Ovary (tissue), 9 donors: ENCODE measurements around the gene FAAP20. TPM values are rescaled to one million over a fixed set of nuclear protein-coding genes. Genes with fewer than 3 reads are reported as not detected.
A peak's percentile ranks its signal among the peaks of the same experiment; 100 is the strongest.

Experiments used
- DNase-seq, 5 donors: peaks; one replicate each; pipeline ENCODE4 v3.0.0-alpha.2; 2019 to 2020
- H3K27ac ChIP-seq, 2 donors: fragments of 200-600 bp; one replicate each; pipeline versions ENCODE4 v1.5.1 to v1.8.0; 2019 to 2022
- H3K27me3 ChIP-seq: fragments of 200-600 bp; one replicate; pipeline ENCODE4 v1.8.0; 2022
- H3K36me3 ChIP-seq: fragments of 200-600 bp; sonication (generic); one replicate; pipeline ENCODE4 v1.5.1; 2019
- H3K4me1 ChIP-seq: one replicate; pipeline ENCODE4 v1.8.1; 2013; ENCODE audit warnings: mild to moderate bottlenecking, moderate library complexity; ENCODE audit not compliant: insufficient read depth
- H3K4me3 ChIP-seq: fragments of 200-600 bp; sonication (generic); one replicate; pipeline ENCODE4 v1.5.1; 2017
- H3K9me3 ChIP-seq, 2 donors: fragments of 200-600 bp in 1 of 2; sonication (generic) in 1 of 2; one replicate each; pipeline versions ENCODE4 v1.5.1 to v1.8.1; 2013 to 2019; ENCODE audit warnings: mild to moderate bottlenecking in 1 of 2, moderate library complexity in 1 of 2
- CTCF ChIP-seq, 3 donors: fragments of 450-650 bp in 2 of 3; fragments of 200-600 bp in 1 of 3; IDR thresholded peaks; one replicate each; pipeline versions ENCODE4 v1.5.1 to v1.8.0; 2016 to 2022; ENCODE audit warnings: antibody characterized with exemption in 3 of 3, mild to moderate bottlenecking in 1 of 3
- EP300 ChIP-seq: sonication (generic); formaldehyde crosslinking; IDR thresholded peaks from one replicate; pipeline ENCODE4 v1.6.1; 2017; ENCODE audit warnings: antibody characterized with exemption
- POLR2A ChIP-seq: fragments of 450-650 bp; IDR thresholded peaks from one replicate; pipeline ENCODE4 v1.6.1; 2017; ENCODE audit warnings: antibody characterized with exemption, mild to moderate bottlenecking, moderate library complexity
- WGBS, 3 donors: extraction: QIAGEN DNeasy Blood & Tissue Kit in 1 of 3; methylation state at CpG; one replicate each; pipeline versions ENCODE4 v1.1.5 to v1.1.7; 2013 to 2017; 5-methylcytosine and 5-hydroxymethylcytosine counted together
- intact Hi-C, 4 donors: fragments of 100-400 bp; cut with DNase I; formaldehyde crosslinking; loops; one replicate each; pipeline versions ENCODE4 v1.11.0 to v1.15.1; 2022 to 2023
- polyA plus RNA-seq, 2 donors: library from polyadenylated mRNA; stranded (reverse); fragments of 200-250 nt in 1 of 2; fragments of 350-450 nt in 1 of 2; fragmentation: Illumina TruSeq in 1 of 2; extraction: RNeasy Lipid Tissue Mini Kit (QIAGEN cat#74804) in 1 of 2; gene quantifications; one replicate each; pipeline ENCODE4 v1.2.3, GENCODE V29; 2013 to 2014
- total RNA-seq, 7 donors: library from RNA; depleted of rRNA in 2 of 7; stranded (reverse); fragments of >200 nt in 2 of 7; fragmentation: NEBNext Ultra II Directional in 3 of 7; extraction: Animal tissue kit (Norgen Biotek cat#: 25700) in 3 of 7; gene quantifications; one replicate each; pipeline versions ENCODE4 v1.1.0 to v1.2.4, GENCODE V29; 2016 to 2023
- donor health status: DM: no; HTN: no; CAD: no; lungs with moderate emphysema.
- donor health status: DM: no; HTN: no; CAD: no.
- donor health status: Bipolar disorder and iron deficiency.
- donor health status: DM: yes; HTN: yes; CAD: no.
- donor health status: DM: no; HTN: no; CAD: no.
- donor health status: DM: yes; HTN: yes; CAD: no.

FAAP20 gene
- total and polyA plus RNA-seq, 9 donors: 3.4 to 96.1 (median 61.7) TPM

- Histone ChIP-seq H3K27me3 (no peaks in the 10 kb centered on the region), H3K27ac (peak overlapping the region; percentile 72 to 88), H3K9me3 (no peaks in the 10 kb centered on the region), H3K4me1 (peaks cover 26% of the 10 kb centered on the region), H3K36me3 (no peaks in the 10 kb centered on the region), H3K4me3 (peak overlapping the region; percentile 6)
- TF ChIP-seq EP300 (no peak), POLR2A (no peak), CTCF (IDR thresholded peaks at IDR 0.05) (no peak)
- 47 to 51% (median 47%) methylated on average over 12 to 16 of the region's 16 CpGs for WGBS, 3 donors
- intact Hi-C loops: no loop called here
- DNase-seq: peak in 3 of 5 donors; percentile 46 to 72 (median 69)
Observed at GRCh38 chr1:2206813-2207487, 12.4 kb upstream of the FAAP20 start.

- Histone ChIP-seq H3K27ac (peak overlapping the region; percentile 72 to 88), H3K4me1 (peaks cover 26% of the 10 kb centered on the region), H3K27me3 (no peaks in the 10 kb centered on the region), H3K36me3 (no peaks in the 10 kb centered on the region), H3K9me3 (no peaks in the 10 kb centered on the region), H3K4me3 (peak overlapping the region; percentile 48)
- 14 to 25% (median 23%) methylated on average over 53 to 84 of the region's 84 CpGs for WGBS, 3 donors
- TF ChIP-seq EP300: no peak
- peak; percentile 47 for TF ChIP-seq POLR2A
- TF ChIP-seq CTCF (IDR thresholded peaks at IDR 0.05): peak in 1 of 3 donors; percentile 41
- intact Hi-C loops: no loop called here
- peak; percentile 96 to 99 (median 98) for DNase-seq
Observed at GRCh38 chr1:2205191-2205952, 10.8 kb upstream of the FAAP20 start.

- intact Hi-C loops: loop anchor here in 1 of 4 donors (5.0 kb wide), 1 partner anchor 113 kb away; no protein-coding TSS in a partner anchor
- TF ChIP-seq EP300: no peak
- peak; percentile 53 for TF ChIP-seq POLR2A
- Histone ChIP-seq H3K4me3 (peak overlapping the region; percentile 40), H3K36me3 (no peaks in the 10 kb centered on the region), H3K4me1 (peaks cover 26% of the 10 kb centered on the region), H3K27me3 (no peaks in the 10 kb centered on the region), H3K9me3 (no peaks in the 10 kb centered on the region), H3K27ac (peak overlapping the region; percentile 78 to 84)
- WGBS, 3 donors: 0 to 2% (median 1%) methylated on average over 24 to 55 of the region's 60 CpGs
- DNase-seq: peak; percentile 86 to 94 (median 90)
Observed at GRCh38 chr1:2204415-2205190, 10.0 kb upstream of the FAAP20 start.

- intact Hi-C loops: loop anchor here in 1 of 4 donors (5.0 kb wide), 1 partner anchor 113 kb away; no protein-coding TSS in a partner anchor
- Histone ChIP-seq H3K9me3 (no peaks in the 10 kb centered on the region), H3K27me3 (no peaks in the 10 kb centered on the region), H3K4me3 (peak overlapping the region; percentile 40), H3K4me1 (peaks cover 29% of the 10 kb centered on the region), H3K27ac (peak overlapping the region; percentile 78 to 84), H3K36me3 (no peaks in the 10 kb centered on the region)
- TF ChIP-seq EP300 (no peak), POLR2A (no peak), CTCF (IDR thresholded peaks at IDR 0.05) (no peak)
- peak; percentile 50 to 73 (median 67) for DNase-seq
- WGBS, 3 donors: 50 to 52% (median 52%) methylated on average over 21 to 25 of the region's 25 CpGs
Observed at GRCh38 chr1:2203671-2204414, 9.3 kb upstream of the FAAP20 start.
